T follicular helper cell (primary cell): Measurements from ENCODE around the gene RNF121.

Source experiments
- DNase-seq: peaks from one replicate; pipeline ENCODE4 v3.0.0-alpha.2; 2020; ENCODE audit warnings: low read depth

RNF121 gene

GRCh38 chr11:72005347-72006260, 76.8 kb downstream of the RNF121 start:
- no peak for DNase-seq

- no peak for DNase-seq
Measured at GRCh38 chr11:72006309-72007088, 77.7 kb downstream of the RNF121 start.

- DNase-seq = no peak
Measured at GRCh38 chr11:72007089-72007476, 78.2 kb downstream of the RNF121 start.

GRCh38 chr11:72007587-72007986, 78.7 kb downstream of the RNF121 start:
- no peak for DNase-seq

GRCh38 chr11:72008728-72009127, 79.9 kb downstream of the RNF121 start:
- no peak for DNase-seq

GRCh38 chr11:72009156-72009555, 80.3 kb downstream of the RNF121 start:
- no peak for DNase-seq

- DNase-seq = no peak
Measured at GRCh38 chr11:72010529-72011233, 81.8 kb downstream of the RNF121 start.

- no peak for DNase-seq
Measured at GRCh38 chr11:72012091-72012630, 83.3 kb downstream of the RNF121 start.

GRCh38 chr11:72012897-72013721, 84.3 kb downstream of the RNF121 start:
- no peak for DNase-seq

- DNase-seq = no peak
Measured at GRCh38 chr11:72013765-72014711, 85.2 kb downstream of the RNF121 start.

- DNase-seq = no peak
Measured at GRCh38 chr11:72014761-72015320, 86.0 kb downstream of the RNF121 start.

- DNase-seq = no peak
Measured at GRCh38 chr11:72015511-72016061, 86.7 kb downstream of the RNF121 start.

- no peak for DNase-seq
Measured at GRCh38 chr11:72018171-72018570, 89.3 kb downstream of the RNF121 start.

GRCh38 chr11:72023335-72023734, 94.5 kb downstream of the RNF121 start:
- DNase-seq = no peak

GRCh38 chr11:72024069-72024754, 95.4 kb downstream of the RNF121 start:
- DNase-seq = no peak

- DNase-seq = no peak
Measured at GRCh38 chr11:72026090-72026489, 97.2 kb downstream of the RNF121 start.

GRCh38 chr11:72030472-72031045, 101.7 kb downstream of the RNF121 start:
- no peak for DNase-seq

- no peak for DNase-seq
Measured at GRCh38 chr11:72036687-72037086, 107.8 kb downstream of the RNF121 start.
